Activated CD8-positive, alpha-beta memory T cell treated with anti-CD3 and anti-CD28 coated beads, Interleukin-2, amount 10 ng/mL, durations not matched to agents 7 days and 5 days (primary cell): ENCODE measurements around the gene CACNA1E. TPM values are rescaled to one million over a fixed set of nuclear protein-coding genes. Genes with fewer than 3 reads are reported as not detected.
"Not testable (repeated sequence)": the region's sequence is repeated elsewhere in the genome, so short reads cannot be mapped to it uniquely, and the experiment has no call there.

Source experiments
- ATAC-seq: fragments of 150-1000 bp; cut with Tn5 transposase; one replicate; pipeline ENCODE4 v1.10.0; 2021; ENCODE audit warnings: moderate library complexity
- CTCF ChIA-PET: fragments of 350-600 bp; sonication (Branson Sonifier 250); formaldehyde crosslinking; loops from one replicate; lab custom pipeline; 2021; ENCODE audit warnings: antibody characterized with exemption; lab: Charles Lee
- DNase-seq: peaks from one replicate; pipeline ENCODE4 v3.0.0-alpha.2; 2020
- H3K27ac Mint-ChIP-seq: one replicate; pipeline ENCODE4 v1.8.0; 2021; ENCODE audit warnings: mild to moderate bottlenecking, mixed read lengths
- H3K27me3 Mint-ChIP-seq: one replicate; pipeline ENCODE4 v1.8.0; 2021; ENCODE audit warnings: mixed read lengths
- H3K36me3 Mint-ChIP-seq: one replicate; pipeline ENCODE4 v1.8.0; 2021; ENCODE audit warnings: mild to moderate bottlenecking, mixed read lengths
- H3K4me1 Mint-ChIP-seq: one replicate; pipeline ENCODE4 v1.8.0; 2021; ENCODE audit warnings: mixed read lengths
- H3K4me3 Mint-ChIP-seq: one replicate; pipeline ENCODE4 v1.8.0; 2021; ENCODE audit warnings: mild to moderate bottlenecking, moderate library complexity, mixed read lengths
- H3K9me3 Mint-ChIP-seq: one replicate; pipeline ENCODE4 v1.8.0; 2022; ENCODE audit warnings: low read depth, mixed read lengths
- total RNA-seq, 2 experiments: library from RNA; stranded (reverse); gene quantifications; one replicate each; pipeline ENCODE4 v1.2.3, GENCODE V29; 2021

CACNA1E gene
- total RNA-seq, 2 experiments from 2014 or later = not detected

DNA sequence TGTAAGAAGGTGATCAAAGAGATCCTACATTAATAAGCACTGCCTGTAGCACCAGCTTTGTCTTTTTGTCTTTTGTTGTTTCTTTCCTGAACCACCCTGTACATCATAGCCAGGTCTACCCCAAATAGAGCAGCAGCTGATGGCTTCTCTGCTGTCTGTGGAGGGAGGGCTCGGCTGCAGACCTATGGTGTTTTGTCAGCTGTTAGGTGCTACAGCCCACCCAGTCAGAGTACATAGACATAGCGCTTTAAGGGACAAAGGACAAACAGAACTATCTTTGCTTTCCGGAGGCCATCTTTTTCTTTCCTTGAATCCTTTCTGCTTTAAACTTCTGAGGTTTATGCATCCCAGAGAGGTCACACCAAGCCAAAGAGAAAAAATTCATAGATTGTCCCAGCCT is 320.1 kb downstream of the CACNA1E start:
- Mint-ChIP-seq H3K4me3 (no peak overlapping the region), H3K4me1 (no peaks in the 10 kb centered on the region), H3K9me3 (no peaks in the 10 kb centered on the region), H3K36me3 (no peaks in the 10 kb centered on the region), H3K27me3 (no peaks in the 10 kb centered on the region), H3K27ac (no peak overlapping the region)
- no peak for DNase-seq
- no peak for ATAC-seq
- CTCF ChIA-PET = no interaction called here

DNA sequence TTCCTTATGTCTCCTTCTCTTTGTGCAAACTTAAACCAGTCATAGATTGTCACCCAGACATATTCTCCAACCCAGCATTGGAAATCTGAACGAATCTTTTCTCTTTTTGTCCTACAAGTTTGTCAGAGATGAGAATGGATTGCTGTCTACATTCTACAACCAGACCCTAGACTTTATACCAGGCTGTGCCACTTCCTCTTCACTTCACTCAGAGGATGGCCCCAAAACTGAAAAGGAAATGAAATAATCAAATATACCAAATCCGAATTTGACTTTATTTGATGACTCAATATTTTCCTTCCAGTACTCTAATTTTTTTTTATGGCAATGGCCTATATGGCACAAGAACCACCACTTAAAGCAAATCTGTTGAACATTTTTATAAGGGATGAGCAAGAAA is 321.7 kb downstream of the CACNA1E start:
- no peak for ATAC-seq

DNA sequence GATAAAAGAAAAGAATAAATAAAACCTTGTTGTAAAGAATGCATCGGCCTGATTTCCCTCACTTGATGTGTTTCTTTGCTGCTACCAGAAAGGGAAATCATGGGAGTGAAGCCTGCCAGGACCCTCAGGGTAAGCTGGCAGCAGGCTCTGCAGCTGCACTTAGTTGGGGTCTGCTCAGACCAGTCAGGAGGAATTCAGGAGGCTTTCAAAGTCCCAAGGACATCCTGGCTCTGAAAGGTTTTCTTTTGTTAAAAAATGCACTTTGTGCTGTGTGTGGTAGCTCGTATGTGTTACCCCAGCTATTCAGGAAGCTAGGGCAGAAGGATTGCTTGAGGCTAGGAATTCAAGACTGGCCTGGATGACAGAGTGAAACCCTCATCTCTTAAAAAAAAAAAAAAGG is 323.4 kb downstream of the CACNA1E start:
- Mint-ChIP-seq H3K27me3 (no peaks in the 10 kb centered on the region), H3K27ac (no peak overlapping the region), H3K4me1 (no peaks in the 10 kb centered on the region), H3K36me3 (no peaks in the 10 kb centered on the region), H3K4me3 (no peak overlapping the region), H3K9me3 (no peaks in the 10 kb centered on the region)
- ATAC-seq (no peak), DNase-seq (no peak)
- CTCF ChIA-PET = no interaction called here

More for the DNA sequence above, 321.7 kb downstream of the CACNA1E start:
- Mint-ChIP-seq H3K27ac (no peak overlapping the region), H3K4me1 (no peaks in the 10 kb centered on the region), H3K36me3 (no peaks in the 10 kb centered on the region), H3K4me3 (no peak overlapping the region), H3K9me3 (no peaks in the 10 kb centered on the region), H3K27me3 (no peaks in the 10 kb centered on the region)
- no peak for DNase-seq
- CTCF ChIA-PET = no interaction called here

DNA sequence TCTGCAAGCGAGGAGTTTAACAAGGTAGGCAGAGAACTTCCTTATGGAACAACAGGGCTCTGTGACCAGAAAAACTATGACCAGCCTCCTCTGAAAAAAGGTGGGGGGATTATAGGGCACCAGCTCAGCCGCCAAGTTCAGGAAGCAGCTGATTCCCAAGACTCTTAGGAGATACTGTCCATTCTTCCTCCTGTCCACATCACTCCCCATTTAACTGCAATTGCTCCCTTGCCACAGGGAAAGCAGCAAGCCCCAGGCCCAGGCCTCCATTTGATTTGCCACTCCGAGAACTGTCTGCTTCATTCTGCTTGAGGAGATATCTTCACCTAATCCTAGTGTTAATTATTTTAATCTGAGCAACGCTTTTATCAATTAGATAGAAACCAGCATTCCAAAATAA is 323.9 kb downstream of the CACNA1E start:
- H3K27ac Mint-ChIP-seq = no peak overlapping the region
- no peaks in the 10 kb centered on the region for H3K9me3 Mint-ChIP-seq
- H3K4me1 Mint-ChIP-seq = no peaks in the 10 kb centered on the region
- CTCF ChIA-PET = no interaction called here
- H3K36me3 Mint-ChIP-seq = no peaks in the 10 kb centered on the region
- H3K27me3 Mint-ChIP-seq = no peaks in the 10 kb centered on the region
- H3K4me3 Mint-ChIP-seq = no peak overlapping the region
- no peak for DNase-seq
- ATAC-seq = no peak

DNA sequence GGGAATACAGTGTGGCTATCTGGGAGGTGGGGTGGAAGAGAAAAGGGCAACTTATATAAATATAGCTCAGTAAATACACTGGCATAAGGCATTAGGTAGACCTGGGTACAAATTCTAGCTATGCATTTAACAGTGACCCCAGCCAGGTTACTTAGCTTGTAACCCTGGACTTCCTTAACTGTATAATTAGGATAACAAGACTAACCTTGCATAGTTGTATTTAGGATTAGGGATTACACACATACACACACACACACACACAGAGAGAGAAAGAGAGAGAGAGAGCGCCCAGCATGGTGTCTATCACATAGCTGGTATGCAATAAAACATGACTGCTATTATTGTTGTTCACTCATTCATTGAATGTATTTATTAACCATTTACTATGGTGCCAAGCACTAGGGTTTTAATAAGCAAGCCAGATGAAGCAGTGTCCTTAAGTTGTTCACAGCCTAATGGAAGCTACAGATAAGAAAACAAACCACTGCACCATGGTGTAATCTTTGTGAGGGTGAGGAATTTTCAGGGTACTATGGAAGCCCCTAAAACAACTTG is 326.8 kb downstream of the CACNA1E start:
- CTCF ChIA-PET = no interaction called here
- Mint-ChIP-seq H3K27ac (no peak overlapping the region), H3K4me1 (no peaks in the 10 kb centered on the region), H3K9me3 (no peaks in the 10 kb centered on the region), H3K36me3 (no peaks in the 10 kb centered on the region), H3K27me3 (no peaks in the 10 kb centered on the region), H3K4me3 (no peak overlapping the region)
- no peak for DNase-seq
- ATAC-seq = no peak

DNA sequence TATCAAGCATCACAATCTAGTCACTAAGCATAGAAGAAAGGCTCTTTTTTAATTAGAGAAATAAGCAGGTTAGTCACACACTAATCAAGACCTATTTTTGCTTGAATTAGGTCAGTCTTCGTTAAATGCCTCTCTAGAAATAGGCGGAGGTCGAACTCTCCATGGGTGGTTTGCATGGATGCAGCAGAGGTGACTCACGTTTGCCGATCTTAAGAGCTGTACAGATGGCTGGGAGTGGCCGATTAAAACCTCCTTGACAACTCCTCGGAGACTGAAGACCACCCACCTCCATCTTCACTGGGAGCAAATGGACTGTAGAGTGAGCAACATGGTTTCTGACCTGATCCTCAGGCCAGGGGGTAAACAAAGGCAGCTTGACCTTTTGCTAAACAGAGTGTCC is 328.9 kb downstream of the CACNA1E start:
- no peak overlapping the region for H3K27ac Mint-ChIP-seq
- H3K4me3 Mint-ChIP-seq = no peak overlapping the region
- DNase-seq (no peak), ATAC-seq (no peak)
- H3K36me3 Mint-ChIP-seq = no peaks in the 10 kb centered on the region
- H3K27me3 Mint-ChIP-seq = no peaks in the 10 kb centered on the region
- CTCF ChIA-PET = no interaction called here
- H3K4me1 Mint-ChIP-seq = no peaks in the 10 kb centered on the region
- no peaks in the 10 kb centered on the region for H3K9me3 Mint-ChIP-seq

DNA sequence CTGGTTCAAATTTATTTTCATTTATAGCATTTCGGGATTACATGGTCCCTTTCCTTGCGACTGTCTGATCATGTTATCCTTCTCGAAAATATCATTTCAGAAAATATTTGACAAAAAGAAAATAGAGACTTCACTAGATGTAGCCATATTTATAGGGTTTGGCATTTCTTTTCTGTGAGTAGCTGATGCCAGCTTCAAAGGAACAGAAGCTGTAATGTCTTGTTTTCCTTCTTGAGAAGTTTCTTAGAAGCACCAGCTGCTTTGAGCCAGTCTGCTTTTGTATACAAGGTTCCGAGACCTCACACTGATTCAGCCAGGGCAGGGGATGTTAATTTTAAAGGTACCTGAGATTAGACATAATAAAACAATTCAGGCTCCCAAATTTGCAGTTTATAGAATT is 329.9 kb downstream of the CACNA1E start:
- CTCF ChIA-PET = no interaction called here
- no peak for ATAC-seq
- Mint-ChIP-seq H3K4me3 (no peak overlapping the region), H3K4me1 (no peaks in the 10 kb centered on the region), H3K27ac (no peak overlapping the region), H3K27me3 (no peaks in the 10 kb centered on the region), H3K36me3 (no peaks in the 10 kb centered on the region), H3K9me3 (no peaks in the 10 kb centered on the region)
- DNase-seq = no peak

DNA sequence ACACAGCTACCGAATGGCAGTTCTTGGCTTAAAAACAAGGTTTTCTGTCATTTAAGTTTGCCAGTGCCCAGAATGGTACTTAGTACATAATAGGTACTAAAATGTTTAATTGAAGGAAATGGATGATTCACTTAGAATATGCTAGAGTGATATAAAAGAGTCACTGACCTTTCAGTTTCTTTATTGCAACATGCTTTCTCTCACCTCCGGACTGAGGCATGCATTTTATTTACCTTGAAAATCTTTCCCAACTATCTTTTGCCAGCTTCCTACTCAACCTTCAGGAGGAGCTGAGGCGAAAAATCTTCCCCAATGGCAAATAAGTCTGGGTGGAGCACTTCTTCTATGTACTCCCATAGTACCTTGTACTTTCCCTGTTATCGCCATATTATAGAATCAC is 333.3 kb downstream of the CACNA1E start:
- no peak for DNase-seq

DNA sequence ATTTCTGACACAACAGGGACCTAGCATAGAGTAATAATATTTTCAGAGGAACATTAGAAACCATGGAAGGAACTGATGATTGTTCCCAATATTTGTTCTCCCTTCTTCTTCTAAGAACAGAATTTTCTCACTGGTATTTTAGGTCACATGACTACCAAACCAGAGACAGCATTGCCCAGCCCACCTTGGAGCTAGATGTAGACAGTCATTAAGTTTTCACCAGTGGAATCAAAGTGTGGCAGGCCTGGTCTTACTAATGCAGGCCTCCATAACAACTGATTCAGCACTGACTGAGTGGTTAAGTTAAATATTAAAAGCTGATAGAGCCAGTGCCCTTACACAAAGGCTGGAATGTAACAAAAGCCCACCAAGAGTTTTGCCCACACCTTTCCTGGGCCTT is 333.8 kb downstream of the CACNA1E start:
- peaks cover 4% of the 10 kb centered on the region for H3K27me3 Mint-ChIP-seq
- H3K9me3 Mint-ChIP-seq = no peaks in the 10 kb centered on the region
- H3K27ac Mint-ChIP-seq = no peak overlapping the region
- no peaks in the 10 kb centered on the region for H3K36me3 Mint-ChIP-seq
- CTCF ChIA-PET = no interaction called here
- DNase-seq = no peak
- H3K4me3 Mint-ChIP-seq = no peak overlapping the region
- H3K4me1 Mint-ChIP-seq = no peaks in the 10 kb centered on the region
- no peak for ATAC-seq

More for the DNA sequence above, 333.3 kb downstream of the CACNA1E start:
- H3K4me1 Mint-ChIP-seq = no peaks in the 10 kb centered on the region
- H3K36me3 Mint-ChIP-seq = no peaks in the 10 kb centered on the region
- H3K9me3 Mint-ChIP-seq = no peaks in the 10 kb centered on the region
- CTCF ChIA-PET = no interaction called here
- no peak for ATAC-seq
- H3K27me3 Mint-ChIP-seq = peaks cover 4% of the 10 kb centered on the region
- H3K4me3 Mint-ChIP-seq = no peak overlapping the region
- no peak overlapping the region for H3K27ac Mint-ChIP-seq

DNA sequence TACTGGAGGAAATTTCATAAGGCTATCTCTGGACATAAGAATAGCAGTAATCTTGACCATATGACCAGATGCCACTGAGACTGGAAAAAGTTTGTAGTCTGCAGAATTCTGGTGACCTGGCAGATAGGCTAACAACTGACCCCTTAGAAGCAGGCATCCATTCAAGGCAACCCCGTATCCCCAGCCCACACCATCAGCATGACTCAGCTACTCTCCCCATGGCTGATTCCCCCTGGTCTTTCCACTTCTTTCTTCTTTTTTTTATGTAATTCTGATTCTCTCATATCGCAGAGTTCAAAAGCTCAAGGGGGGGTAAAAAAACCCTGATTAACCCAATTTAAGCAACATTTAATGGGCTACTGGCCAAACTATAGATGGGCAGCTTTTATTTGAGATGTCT is 335.1 kb downstream of the CACNA1E start:
- Mint-ChIP-seq H3K4me1 (no peaks in the 10 kb centered on the region), H3K9me3 (no peaks in the 10 kb centered on the region), H3K27ac (no peak overlapping the region), H3K4me3 (no peak overlapping the region), H3K27me3 (peaks cover 4% of the 10 kb centered on the region), H3K36me3 (no peaks in the 10 kb centered on the region)
- DNase-seq (no peak), ATAC-seq (no peak)
- CTCF ChIA-PET = no interaction called here

DNA sequence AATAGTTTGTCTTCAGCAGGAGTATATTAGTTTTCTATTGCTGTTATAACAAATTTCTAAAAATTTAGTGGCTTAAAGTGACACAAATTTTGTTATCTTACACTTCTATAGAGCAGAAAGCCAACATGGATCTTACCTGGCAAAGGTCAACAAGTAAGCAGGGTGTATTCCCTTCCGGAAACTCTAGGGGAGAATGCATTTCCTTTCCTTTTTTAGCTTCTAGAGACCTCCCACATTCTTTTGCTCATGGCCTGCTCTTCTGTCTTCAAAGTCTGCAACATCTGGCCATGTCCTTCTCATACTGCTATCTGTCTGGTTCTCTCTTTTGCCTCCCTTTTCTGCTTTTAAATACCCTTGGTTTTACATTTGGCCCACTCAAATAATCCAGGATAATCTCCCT is 335.6 kb downstream of the CACNA1E start:
- CTCF ChIA-PET = no interaction called here
- ATAC-seq = no peak

DNA sequence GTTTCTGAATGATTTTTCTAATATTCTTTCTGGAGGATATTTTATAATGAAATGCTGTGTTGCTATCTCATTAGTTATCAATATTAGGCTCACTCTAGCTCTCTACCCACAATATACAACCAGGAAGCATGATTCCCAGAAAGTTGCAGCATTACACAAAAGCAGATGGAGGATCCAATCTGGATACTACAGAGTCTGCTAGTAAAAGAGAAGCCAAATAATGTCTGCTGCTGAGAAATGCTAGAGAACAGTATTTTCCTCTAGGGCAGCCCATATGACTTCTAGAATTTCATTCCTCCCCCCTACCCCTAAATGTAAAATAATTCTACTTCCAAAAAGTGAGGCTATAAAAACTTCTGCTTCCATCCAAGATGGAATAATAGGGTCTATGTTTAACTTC is 338.4 kb downstream of the CACNA1E start:
- no peak overlapping the region for H3K4me3 Mint-ChIP-seq
- ATAC-seq (no peak), DNase-seq (no peak)
- CTCF ChIA-PET = no interaction called here
- no peak overlapping the region for H3K27ac Mint-ChIP-seq
- peaks cover 4% of the 10 kb centered on the region for H3K27me3 Mint-ChIP-seq
- no peaks in the 10 kb centered on the region for H3K36me3 Mint-ChIP-seq
- H3K9me3 Mint-ChIP-seq = no peaks in the 10 kb centered on the region
- no peaks in the 10 kb centered on the region for H3K4me1 Mint-ChIP-seq

More for the DNA sequence above, 335.6 kb downstream of the CACNA1E start:
- Mint-ChIP-seq H3K36me3 (no peaks in the 10 kb centered on the region), H3K4me3 (no peak overlapping the region), H3K27me3 (peaks cover 4% of the 10 kb centered on the region), H3K9me3 (no peaks in the 10 kb centered on the region), H3K4me1 (no peaks in the 10 kb centered on the region), H3K27ac (no peak overlapping the region)
- DNase-seq = no peak

DNA sequence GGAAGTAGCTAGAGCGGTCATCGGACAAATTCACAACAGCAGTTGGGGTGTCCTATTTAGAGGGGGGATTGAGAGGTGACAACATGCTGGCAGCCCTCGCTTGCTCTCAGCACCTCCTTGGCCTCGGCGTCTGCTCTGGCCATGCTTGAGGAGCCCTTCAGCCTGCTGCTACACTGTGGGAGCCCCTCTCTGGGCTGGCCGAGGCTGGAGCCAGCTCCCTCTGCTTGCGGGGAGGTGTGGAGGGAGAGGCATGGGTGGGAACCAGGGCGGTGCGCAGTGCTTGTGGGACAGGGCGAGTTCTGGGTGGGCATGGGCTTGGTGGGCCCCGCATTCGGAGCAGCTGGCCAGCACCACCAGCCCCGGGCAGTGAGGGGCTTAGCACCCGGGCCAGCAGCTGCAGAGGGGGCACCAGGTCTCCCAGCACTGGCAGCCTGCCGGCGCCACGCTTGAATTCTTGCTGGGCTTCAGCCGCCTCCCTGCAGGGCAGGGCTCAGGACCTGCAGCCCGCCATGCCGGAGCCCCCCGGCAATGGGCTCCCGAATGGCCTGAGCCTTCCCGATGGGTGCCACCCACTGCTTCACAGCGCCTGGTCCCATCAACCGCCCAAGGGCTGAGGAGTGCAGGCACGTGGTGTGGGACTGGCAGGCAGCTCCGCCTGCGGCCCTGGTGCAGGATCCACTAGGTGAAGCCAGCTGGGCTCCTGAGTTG is 349.0 kb downstream of the CACNA1E start:
- H3K36me3 Mint-ChIP-seq = not testable (repeated sequence)

DNA sequence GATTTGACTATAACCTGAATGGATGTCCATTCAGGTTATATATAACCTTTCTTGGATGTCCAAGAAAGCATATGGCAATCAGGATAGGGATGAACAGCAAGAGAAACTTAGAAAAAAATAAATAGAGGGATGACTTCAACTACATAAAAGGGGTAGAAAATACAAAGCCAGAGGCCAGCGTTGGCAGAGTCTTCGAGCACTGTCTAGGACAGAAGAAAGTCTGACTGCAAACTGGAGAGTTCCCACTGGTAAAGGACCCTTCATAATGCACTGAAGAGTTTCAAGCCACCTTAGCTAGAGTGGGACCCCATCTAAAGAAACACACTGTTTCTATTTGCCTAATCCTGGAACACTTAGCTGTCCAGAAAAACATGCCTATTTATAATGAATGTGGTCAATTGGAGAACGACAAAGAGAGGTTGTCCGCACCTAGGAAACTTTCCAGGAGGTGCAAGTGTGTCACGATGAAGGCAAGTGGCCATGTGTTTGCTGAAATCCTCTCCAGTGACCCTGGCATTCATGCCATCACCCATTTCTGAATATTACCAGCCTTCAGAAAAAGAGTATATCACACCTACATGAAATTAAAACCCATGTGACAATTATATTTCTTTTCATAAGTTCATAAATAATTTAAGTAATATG is 362.8 kb downstream of the CACNA1E start:
- CTCF ChIA-PET = no interaction called here
- Mint-ChIP-seq H3K36me3 (no peaks in the 10 kb centered on the region), H3K27me3 (peaks cover 7% of the 10 kb centered on the region), H3K4me1 (peaks cover 7% of the 10 kb centered on the region), H3K27ac (no peak overlapping the region), H3K4me3 (no peak overlapping the region), H3K9me3 (no peaks in the 10 kb centered on the region)
- no peak for ATAC-seq
- no peak for DNase-seq

More for the DNA sequence above, 349.0 kb downstream of the CACNA1E start:
- H3K27me3 Mint-ChIP-seq, ATAC-seq, H3K4me1 Mint-ChIP-seq, H3K27ac Mint-ChIP-seq, DNase-seq, H3K9me3 Mint-ChIP-seq, H3K4me3 Mint-ChIP-seq, CTCF ChIA-PET: not testable (repeated sequence)
